ENCODE results near the gene SLC29A3.

DNA sequence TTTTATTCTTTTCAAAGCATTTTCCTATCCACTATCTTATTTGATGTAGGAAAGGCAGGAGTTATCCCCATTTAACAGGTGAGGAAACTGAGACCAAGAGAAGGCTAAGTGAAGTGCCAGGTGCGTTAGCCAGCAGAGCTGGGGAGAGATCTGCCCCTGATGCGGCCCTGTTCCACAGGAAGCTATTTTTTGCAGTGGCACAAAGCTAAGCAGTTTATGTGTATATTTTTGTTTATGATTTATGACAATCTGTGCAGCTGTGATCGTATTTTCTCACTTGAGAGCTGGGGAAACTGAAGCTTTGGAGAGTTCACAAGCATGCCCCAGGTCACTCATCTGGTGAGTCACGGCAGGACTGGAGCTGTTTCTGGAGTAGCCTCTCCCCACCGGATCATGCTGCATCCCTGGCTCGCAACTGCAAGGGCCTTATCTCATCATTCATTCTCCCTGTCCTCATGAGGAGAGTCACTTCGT is 38.8 kb downstream of the SLC29A3 start:
- TF ChIP-seq CTCF (IDR thresholded peaks at IDR 0.05) (no peak), POLR2AphosphoS5 (IDR thresholded peaks at IDR 0.05) (no peak)
